GM12801 (cell line): ENCODE data around the gene ISYNA1.

ENCODE experiments used
- CTCF ChIP-seq: IDR thresholded peaks from one replicate; pipeline ENCODE4 v1.5.1; 2011; ENCODE audit warnings: control low read depth; ENCODE audit not compliant: insufficient read length; ENCODE audit errors: extremely low read depth

Gene ISYNA1

GRCh38 chr19:18446145-18446810 lies 8.3 kb upstream of the ISYNA1 start:
- no peak for TF ChIP-seq CTCF

- no peak for TF ChIP-seq CTCF
Observed at GRCh38 chr19:18445262-18445948, 7.5 kb upstream of the ISYNA1 start.

- no peak for TF ChIP-seq CTCF
Observed at GRCh38 chr19:18444513-18444912, 6.6 kb upstream of the ISYNA1 start.

GRCh38 chr19:18443831-18444230 lies 5.9 kb upstream of the ISYNA1 start:
- TF ChIP-seq CTCF: no peak

- TF ChIP-seq CTCF: no peak
Observed at GRCh38 chr19:18443406-18443805, 5.5 kb upstream of the ISYNA1 start.

GRCh38 chr19:18442941-18443340 lies 5.0 kb upstream of the ISYNA1 start:
- TF ChIP-seq CTCF: no peak

GRCh38 chr19:18441804-18442788 lies 4.2 kb upstream of the ISYNA1 start:
- no peak for TF ChIP-seq CTCF
